ENCODE results near the gene GSTM4.
A peak's percentile ranks its signal among the peaks of the same experiment; 100 is the strongest.
"Not testable (repeated sequence)": the region's sequence is repeated elsewhere in the genome, so short reads cannot be mapped to it uniquely, and the experiment has no call there.

GSTM4 gene

GRCh38 chr1:109639841-109640184, 16.1 kb upstream of the GSTM4 start:
- DNase-seq, result no peak

GRCh38 chr1:109640285-109640865, 15.5 kb upstream of the GSTM4 start:
- peak; percentile 87 for DNase-seq

DNA sequence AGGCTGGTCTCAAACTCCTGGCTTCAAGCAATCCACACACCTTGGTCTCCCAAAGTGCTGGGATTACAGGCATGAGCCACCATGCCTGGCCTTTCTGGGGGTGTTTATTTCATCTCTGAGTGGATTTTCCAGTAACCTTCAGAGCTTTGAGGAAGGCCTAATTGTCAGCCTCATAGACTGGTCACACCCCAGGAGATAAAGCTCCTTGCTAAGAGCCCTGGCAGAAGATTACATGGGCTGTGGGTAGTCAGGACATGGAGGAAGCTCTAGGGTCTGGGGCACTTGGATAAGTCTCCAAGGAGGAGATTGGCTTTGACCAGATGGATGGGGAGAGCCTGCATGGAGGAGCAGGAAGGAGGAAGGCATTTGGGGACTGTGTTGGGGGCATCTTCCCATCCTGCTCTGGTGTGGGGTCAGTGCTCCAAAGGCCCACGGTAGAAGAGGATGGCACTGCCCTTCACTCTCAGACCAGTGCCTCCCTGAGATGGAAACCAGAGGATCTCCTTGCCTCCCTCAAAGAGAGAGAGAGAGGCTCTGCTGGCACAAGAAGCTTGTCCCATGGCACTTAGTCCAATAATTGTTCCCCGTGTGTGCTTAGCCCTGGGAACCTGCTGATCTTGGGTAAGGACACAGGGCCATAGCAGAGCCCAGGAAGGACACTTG, 14.7 kb upstream of the GSTM4 start:
- DNase-seq, result no peak

- no peak for DNase-seq
Observed at GRCh38 chr1:109641861-109642260, 14.0 kb upstream of the GSTM4 start.

DNA sequence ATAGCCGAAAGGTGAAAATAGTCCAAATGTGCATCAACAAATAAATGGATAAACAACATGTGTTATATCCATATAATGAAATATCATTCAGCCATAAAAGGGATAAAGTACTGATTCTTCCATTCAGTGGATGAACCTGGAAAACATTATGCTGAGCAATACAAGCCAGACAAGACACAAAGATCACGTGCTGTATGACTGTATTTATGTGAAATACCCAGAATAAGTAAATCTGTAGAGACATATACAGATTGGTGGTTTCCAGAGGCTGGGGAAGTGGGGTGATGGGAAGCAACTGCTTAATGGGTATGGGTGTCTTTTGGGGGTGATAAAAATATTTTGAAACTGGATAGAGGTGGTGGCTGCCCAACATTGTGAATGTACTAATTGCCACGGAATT, 13.3 kb upstream of the GSTM4 start:
- DNase-seq, result no peak

DNA sequence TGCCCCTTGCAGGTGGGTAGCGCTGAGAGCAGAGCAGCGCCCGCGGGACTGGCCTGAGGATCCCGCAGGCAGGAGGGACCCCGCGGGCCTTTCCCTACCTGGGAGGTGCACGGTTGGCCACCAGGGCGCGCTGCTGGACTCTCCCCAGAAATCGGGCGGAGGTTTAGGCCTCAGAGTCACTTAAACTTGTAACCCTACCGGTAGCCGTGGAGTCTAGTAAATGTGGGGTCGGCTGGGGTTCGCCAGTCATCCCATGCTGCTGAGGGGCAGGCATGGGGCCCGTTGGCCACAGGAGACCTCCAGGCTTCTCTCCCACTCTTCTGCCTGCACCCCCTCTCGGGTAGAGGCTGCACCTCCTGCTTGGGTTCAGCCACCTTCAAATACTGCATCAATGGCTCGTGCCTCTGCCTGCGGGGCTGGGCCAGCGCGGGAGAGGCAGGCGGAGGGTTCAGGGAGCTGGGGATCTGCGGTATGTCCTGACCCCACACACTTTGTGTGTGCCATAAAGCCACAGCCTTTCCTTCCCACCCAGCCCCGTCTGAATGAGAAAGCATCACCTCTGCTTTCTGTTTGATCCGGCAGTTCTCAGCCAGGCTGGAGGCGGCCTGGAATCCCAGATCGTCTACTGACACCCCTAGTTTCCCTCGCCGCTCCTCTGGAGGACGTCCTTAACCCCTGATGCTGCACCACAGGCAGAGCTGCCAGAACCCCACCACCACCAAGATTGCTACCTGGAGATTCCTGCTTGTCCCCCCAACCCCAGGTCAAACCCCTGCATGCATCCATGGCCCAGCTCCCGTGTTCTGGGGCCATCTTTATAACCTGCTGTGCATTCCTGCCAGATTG, 12.3 kb upstream of the GSTM4 start:
- peak; percentile 84 for DNase-seq

GRCh38 chr1:109644670-109645069, 11.2 kb upstream of the GSTM4 start:
- no peak for DNase-seq

DNA sequence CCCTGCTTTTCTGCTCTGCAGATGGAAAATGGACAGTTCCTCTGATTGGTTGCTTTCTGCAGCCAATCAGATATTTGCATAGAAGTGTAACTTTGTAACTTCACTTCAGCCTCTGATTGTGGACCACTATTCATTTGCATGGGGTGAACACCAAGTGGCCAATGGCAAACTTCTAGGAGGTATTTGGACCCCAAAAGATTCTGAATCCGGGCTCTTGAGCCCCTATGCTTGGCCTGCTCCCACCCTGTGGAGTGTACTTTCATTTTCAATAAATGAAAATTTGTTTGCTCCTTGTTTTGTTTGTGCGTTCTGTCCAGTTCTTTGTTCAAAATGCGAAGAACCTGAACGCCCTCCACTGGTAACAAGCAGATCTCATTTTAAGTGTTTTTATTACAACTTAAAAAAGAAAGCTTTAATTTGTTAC, 6.4 kb upstream of the GSTM4 start:
- no peak for DNase-seq

DNA sequence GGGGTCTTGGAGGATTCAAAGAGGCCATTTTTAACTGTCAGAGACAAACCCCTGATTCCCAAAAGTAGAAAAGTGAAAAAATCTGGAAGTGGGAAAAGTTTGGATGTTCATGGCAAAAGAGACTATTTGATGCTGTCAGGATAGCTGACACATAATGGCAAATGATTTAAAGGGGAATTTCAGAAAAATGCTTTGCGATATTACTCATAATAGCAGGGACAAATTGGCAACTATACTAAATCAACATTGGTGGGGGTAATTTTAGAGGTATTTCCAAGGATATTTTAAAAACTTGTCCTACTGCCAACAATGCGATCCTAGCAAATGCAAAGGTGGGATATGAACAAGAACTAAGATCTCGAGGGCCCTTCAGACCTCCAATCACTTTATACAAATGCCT, 5.3 kb upstream of the GSTM4 start:
- DNase-seq, result no peak

DNA sequence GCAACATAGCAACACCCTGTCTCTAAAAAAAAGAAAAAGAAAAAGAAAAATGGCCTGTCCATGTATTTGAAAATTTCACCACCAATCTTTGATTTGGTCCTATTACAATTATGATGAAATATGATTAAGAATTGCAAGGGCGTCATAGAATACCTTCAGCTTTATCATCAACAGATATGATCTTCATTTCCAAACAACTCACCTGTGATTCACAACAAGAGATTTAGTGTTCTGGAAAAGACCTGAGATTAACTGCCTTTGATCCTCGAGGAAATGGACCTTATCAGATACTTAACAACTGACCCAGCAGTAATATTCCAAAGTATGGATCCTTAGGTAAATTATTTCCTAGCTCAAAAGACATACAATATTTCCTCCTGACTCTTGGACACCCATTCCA, 3.5 kb upstream of the GSTM4 start:
- DNase-seq, result no peak

DNA sequence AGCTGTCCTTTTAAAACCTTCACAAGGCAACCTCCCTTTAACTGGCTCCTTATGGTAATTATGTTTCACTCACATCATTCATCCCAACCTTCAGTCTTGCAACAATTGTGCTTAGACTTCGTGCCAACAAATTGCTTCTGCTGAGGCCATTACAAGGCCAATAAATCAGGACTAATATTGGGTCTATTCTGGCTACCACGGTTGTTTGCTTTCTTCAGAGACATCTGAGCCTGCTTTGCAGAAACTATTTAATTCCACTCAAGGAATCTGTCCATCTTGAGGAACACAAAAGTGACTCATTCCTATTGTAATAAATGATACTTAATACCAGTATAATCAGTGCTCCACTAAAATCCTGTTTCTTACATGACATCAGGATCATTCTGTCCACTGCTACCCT, 2.6 kb upstream of the GSTM4 start:
- no peak for DNase-seq

- DNase-seq, result no peak
Observed at GRCh38 chr1:109654519-109654918, 1.4 kb upstream of the GSTM4 start.

DNA sequence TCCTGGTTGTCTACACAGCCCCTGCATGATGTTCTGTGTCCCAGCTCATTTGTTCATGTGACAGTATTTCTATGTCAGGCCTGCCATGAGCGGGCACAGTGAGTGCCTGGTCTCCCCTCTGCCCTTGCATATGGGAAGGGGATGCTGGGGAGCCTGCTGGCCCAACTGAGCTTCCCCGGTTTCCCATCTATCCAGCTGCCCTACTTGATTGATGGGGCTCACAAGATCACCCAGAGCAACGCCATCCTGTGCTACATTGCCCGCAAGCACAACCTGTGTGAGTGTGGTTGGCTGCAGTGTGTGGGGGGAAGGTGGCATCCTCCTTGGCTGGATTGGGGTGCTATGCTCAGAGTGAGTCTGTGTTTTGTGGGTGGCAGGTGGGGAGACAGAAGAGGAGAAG, 1.5 kb downstream of the GSTM4 start:
- no peak for DNase-seq

DNA sequence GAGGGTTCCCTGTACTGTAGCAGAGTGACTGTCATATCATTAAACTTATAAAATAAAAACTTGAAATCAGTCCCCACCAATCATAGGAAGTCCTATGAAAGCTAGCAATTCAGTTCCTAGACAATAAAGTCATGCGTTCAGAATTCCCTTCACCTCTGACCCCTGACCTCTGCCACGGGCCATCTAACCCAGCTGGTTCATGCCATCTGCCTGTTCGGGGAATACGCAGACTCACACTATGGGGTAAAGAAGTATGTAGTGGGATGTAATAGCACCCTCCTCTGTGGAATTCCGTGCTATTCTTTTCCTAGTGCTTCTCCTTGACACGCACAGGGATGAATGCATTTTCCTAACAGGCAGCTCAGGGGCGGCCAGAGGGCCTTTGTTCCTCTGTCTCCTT, 2.1 kb downstream of the GSTM4 start:
- DNase-seq, result no peak

- DNase-seq, result no peak
Observed at GRCh38 chr1:109658533-109659042, 2.7 kb downstream of the GSTM4 start.

- no peak for DNase-seq
Observed at GRCh38 chr1:109659145-109659544, 3.2 kb downstream of the GSTM4 start.

DNA sequence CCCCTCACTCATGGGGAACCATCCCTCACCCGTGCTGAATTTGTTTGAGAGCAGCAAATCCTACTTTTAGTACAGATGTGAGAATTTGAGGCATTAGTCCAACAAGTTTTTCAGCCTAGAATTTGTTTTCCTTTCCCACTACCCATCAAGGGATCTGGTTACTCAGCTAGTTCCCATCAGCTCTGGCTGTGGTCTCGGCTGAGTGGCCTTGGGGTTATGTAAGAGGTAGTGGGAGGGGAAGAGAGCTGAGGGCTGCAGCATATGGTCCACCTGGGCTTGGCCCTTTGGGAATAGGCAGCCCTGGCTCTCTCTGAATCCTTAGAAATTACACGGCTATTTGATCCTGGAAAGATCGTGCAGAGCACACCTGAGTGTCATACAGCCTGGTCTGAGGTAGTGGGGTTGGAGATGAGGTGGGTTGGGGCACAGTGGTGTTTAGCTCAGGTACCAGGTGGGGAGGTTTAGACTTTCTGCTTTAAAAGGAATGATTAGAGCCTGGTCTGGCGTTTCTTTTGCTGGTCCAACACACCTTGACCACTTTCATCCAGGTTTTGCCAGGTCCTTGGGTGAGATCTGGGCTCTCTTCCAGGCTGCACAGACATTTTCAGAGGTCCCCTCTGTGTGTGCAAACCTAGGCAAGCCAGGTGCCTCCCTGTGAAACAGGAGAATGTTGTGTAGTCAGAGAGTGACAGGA, 4.2 kb downstream of the GSTM4 start:
- no peak for DNase-seq

DNA sequence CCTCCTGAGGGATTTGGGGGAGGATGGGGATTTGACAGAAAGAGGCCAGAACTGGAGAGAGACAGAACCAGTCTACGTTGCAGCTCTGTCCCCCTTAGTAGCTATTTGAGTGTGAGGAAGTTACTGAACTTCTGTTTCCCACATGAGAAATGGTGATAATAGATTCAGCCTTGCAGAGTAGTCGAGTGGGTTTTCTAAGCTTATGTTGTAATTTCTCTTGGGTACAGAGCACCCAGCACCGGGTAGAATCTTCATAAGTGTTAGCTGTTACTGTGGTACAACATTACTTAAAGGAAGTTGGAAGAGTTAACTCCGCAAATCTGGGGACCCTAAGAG, 4.8 kb downstream of the GSTM4 start:
- DNase-seq, result not testable (repeated sequence)

GRCh38 chr1:109661391-109661790, 5.5 kb downstream of the GSTM4 start:
- no peak for DNase-seq

DNA sequence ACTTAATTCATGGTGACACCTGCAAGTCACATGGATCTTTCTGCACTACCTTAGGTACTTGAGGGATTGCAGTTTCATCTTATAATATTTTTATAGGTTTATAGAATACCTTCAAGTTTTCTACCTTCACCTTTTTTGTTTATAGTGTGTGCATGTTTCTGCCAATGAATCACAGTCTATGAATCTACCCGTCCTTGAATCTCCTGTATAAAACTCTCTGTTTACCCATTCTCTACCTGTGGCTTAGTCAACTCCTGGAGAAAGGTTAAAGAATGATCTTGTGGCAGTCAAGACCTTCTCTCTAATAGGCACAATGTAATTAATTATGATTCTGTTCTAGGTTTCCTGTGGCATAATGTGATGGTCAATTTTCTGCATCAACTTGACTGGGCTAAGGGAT, 8.8 kb downstream of the GSTM4 start:
- DNase-seq, result no peak

DNA sequence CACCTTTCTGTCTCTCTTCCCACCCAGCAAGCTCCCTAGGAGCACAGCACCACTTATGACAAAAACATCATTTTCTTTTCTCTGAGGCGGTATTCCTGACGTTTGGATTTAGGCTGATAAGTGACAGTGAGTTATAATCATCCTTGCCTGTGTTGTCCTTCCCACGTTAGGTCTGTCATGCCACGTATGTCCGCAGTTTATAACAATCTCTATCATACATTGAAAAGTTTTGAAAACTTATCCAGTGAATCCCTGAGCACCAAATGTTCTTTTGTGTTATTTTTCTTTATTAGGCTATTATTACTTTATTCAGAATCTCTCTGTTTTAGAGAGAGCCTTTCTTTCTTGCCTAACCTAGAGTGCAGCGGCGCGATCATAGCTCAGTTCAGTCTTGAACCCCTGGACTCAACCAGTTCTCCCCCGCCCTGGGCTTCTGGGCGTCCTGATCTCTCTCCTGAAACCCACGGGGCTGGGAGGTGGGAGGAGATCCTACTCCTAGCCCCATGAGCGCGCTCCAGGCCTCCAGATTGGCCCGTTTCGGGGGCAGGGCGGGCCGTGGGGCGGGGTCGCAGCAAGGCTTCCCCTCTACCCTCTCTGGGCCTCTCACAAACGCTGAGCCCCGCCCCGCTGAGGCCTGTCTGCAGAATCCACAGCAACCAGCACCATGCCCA, 11.7 kb downstream of the GSTM4 start, which contains the start of gene GSTM2:
Gene GSTM2, plus strand, starts transcription at position 606 of the 671 bp plus-strand sequence. Its CDS starts 59 bp downstream, at position 665.
- peak; percentile 76 for DNase-seq

GRCh38 chr1:109668123-109668775, 12.3 kb downstream of the GSTM4 start:
- no peak for DNase-seq

Measured in CD4-positive, alpha-beta T cell treated with Interleukin-21 for 1 hour (primary cell).